AG08395 (cell line): Measurements from ENCODE around the gene WNK3.

Source experiments
- DNase-seq: peaks from one replicate; pipeline ENCODE4 v3.0.0; 2012; ENCODE audit warnings: mixed read lengths, low spot score

Gene WNK3

GRCh38 chrX:54171091-54171490 lies 186.8 kb downstream of the WNK3 start:
- DNase-seq, result no peak

- no peak for DNase-seq
Measured at GRCh38 chrX:54166915-54167314, 190.9 kb downstream of the WNK3 start.

- DNase-seq, result no peak
Measured at GRCh38 chrX:54157561-54157960, 200.3 kb downstream of the WNK3 start.
